Effector CD4-positive, alpha-beta T cell (primary cell): ENCODE data around the gene HOXC10.

Source experiments
- DNase-seq: peaks from one replicate; pipeline ENCODE4 v3.0.0-alpha.2; 2020

HOXC10 gene

DNA sequence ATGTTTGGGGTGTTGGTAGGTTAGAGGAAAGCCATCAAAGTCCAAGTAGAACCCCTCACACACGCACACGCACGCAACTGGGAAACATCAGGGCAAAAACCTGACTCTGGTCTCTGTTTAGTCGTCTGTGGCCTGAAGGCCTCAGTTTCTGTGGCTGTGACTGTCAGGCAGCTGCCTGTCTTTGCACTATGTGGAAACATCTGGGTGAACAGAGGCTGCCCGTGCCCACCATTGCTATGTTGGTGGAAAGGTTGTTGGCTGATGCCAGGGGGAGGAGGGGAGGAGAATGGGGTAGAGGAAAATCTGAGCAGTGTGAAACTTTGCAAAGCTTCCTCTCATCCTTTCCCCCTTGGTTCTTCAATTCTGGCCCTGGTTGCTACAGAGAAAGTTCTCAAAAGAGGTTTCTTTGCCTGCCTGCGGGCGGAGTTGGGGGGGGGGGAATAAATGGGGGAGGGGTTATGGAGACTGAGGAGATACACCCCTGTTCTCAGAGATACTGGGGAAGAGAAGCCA, 7.5 kb downstream of the HOXC10 start:
- DNase-seq: no peak

DNA sequence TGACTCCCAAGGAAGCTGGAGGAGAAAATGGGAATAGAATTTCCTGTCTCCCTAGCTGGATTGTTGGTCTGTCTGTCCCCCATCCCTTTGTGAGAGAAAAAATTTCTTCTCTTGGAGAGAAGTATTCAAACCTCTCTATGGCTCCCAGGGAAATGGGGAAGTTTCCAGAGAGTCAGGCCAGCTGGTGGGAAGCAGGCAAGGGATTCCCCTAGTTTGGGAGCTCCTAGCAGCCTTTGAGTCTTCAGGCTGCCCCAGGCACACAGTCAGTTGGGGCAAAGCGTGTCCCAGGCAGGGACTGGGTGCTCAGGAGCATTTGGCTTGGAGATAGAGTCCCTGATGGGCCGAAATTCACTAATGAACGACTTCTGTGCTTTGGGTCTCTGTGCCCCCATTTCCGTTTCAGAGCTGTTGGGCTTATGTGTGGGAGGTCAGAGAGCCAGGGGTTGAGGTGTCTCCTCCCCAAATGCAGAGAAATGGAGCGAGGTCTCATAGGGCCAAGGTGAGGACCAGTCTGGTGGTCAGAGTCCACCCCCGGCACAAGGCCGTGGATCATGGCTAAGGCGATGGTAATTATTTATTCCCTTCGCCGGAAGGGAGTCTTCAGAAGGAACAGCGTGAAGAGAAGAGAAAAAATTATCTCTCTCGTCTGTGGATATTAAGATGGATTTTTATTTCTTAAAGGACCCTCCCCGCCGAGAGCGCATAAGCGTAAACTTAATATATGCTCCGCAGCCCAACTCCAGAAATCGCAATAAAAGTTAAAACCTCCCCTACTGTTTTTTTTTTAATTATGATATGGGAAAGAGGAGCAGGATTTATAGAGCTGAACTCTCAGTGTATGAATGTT, 8.4 kb downstream of the HOXC10 start:
- no peak for DNase-seq

DNA sequence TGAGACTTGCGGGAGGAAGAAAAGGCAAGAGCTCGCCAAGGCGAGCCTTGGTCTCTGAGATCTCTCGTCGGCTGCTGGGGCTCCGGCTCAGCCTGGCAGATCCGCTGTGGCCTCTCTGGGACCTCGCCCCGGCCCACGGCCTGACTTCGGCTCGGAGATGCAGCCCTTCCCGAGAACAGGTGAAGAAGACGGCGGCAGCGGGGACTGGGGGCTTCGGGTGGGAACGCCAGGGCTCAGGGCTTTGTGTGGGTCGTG, 9.0 kb downstream of the HOXC10 start:
- DNase-seq: no peak

DNA sequence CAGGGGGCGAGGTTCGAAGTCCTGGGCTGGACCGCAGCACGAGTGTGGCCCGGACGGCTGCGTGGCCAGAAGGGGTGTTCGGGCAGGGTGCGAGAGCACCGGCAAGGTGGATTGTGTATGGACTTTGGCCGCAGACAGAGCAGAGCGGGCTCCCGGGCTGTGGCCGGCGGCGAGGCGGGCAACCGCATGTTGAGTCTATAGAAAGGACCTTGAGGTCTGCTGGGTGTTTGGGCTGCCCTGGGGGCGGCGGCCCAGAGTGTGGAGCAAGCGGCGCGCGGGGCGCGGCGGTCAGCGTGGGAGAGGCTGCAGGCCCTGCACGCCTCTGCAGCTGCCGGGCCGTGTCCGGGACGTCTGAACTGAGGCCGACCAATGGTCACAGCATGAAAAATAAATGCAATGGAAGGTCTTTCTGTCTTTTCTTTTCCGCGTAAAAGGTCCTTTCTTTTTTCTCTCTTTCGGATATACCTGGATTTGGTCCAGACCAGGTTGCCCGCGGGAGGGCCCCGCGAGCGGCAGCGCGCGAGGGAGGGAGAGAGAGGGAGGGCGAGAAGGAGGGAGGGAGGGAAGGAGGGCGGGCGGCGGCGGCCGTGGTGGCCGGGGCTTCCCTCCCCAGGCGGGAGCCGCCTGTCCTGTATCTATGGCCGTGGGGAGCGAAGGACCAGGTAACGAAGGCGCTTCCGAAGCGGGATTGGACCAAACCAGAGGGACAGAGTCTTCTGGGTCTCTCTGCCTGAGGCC, 9.5 kb downstream of the HOXC10 start:
- DNase-seq: no peak

DNA sequence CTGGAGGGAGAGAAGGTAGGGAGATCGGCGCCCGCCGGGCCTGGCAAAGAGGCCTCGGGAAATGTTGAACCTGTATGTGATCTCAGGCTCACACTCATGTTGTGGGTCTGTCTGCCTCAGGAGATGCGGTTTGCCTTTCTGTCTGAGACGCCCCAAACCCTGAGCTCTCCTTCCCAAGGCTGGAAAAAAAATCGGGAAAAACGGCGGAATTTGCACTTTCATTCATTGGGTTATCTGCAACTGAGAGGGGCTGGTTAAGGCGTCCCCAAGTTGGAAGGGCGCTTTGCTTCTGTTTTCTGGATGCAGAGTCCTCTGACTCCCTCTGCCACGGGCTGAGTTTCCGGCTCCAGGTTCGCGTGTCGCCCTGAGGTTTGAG, 10.0 kb downstream of the HOXC10 start:
- DNase-seq: no peak

DNA sequence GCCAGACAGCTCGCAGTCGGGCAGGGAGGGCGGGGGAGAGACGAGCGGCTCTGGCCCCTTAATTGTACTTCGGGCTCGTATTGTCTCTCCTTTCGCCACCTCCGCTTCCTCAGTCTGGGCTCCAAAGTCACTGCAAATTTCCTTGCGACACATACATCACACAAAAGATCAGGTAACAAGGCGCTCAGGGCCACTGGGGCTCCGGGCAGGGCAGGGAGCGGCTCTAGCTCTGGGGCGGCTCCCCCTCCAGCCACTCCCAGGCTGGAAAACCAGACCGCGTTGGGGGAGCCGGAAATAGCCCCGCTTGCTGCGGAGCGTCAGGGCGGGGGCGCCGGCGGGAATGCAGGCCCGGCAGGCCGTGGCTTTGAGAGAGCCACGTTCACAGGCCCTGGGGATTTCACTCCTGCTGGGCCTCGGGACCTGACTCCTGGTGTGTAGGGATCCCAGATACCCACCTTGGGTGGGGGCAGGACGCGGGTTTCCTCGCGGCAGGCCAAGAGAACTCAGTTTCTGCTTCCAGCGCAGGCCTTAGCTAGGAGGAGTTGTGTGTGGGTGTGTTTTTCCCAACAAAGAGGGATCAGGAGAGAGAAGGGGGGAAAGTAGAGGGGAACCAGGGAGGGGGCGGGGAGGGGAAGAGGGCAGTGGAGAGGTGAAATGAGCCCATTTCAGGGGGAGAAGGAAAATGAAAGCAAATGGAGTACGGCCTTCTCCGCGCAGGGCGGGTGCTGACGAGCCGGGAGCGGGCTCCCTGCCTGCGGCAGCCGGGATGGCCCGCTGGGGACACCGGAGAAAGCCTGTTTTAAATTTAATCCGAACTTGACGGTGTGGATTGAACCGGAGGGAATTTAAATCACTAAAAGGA, 10.7 kb downstream of the HOXC10 start:
- no peak for DNase-seq

DNA sequence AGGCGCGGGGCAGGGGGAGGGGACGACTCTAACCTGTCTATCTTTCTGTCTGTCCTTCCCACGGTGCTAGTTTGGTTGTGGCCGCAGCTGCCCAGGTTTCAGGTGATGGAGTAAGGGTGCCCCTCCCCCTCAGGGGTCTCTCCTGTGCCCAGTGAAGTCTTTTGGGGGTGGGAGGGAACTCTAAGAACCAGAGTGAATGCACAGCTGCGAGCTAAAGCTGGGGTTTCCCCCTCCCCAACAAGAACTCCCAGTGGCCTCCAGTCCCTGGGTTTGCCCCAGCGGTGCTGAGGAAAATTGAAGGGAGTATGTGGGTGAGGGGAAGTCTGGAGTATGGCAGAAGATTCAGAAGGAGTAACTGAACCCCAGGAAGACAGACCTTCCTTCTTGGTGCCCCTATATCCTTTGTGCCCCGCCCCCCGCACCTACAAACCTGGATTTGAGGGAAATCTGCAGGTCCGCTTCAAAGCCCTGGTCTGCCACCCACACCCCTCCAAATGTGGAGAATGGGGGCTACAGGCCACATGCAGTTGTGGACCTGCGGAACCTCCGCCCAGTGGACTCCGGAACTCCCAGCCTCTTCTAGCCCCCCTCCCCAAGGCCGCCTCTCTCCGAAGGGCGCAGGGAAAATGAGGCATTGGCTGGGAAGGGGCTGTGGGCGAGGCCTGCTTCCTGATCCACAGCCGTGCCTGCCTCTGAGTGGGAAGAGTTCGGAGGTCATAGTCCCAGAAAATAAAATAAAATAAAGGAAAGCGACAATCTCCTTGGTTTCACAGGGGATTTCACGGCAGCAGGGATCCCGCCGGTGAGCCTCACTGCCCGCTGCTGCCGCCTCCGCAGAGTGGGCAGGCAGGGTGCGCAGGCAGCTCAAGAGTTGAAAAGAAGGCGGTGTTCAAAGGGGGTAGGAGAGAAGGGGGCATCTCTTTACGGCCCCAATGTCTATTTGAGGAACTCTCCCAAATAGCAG, 11.6 kb downstream of the HOXC10 start:
- no peak for DNase-seq

DNA sequence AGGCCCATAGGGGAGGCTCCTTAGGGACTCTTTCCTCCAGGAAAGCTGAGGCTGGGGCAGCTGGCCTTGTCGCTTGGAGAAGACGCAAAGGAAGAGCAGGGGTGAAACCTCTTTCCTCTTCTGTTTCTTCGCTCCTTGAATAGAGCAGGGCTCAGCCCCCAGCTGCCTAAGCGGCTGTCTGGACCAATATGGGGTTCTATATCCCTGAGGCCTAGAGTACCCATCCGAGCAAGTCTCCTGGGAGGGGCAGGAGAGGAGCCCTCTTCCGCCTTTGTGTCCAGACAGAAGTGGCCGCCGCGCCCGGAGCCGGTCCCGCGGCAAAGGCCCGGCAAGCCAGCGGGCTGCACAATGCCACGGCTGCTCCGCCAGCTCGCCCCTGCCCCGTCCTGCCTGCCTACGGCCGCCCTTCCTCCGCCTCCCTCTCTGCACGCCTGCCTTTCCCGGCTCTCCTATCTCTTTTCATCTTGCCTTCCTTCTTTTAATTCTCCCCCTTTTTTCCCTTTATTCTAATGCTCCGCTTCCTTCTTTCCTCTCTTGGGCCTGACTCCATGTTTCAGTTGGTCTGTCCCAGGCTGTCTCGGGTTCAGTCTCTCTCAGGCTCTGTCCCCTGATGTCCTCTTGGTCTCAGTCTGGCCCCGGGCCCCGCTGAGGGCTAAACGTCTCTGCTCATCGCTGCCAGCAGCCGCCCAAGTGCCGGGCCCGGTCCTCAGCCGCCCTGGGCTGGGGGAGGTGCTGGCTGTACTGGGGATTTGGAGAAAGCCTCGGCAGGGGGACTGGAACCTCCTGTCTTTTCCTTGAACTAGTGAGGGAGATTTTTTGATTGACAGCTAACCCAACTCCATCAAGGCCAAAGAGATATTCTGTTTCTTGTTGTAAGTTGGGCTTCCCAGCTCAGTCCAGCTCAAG, 12.5 kb downstream of the HOXC10 start:
- no peak for DNase-seq

DNA sequence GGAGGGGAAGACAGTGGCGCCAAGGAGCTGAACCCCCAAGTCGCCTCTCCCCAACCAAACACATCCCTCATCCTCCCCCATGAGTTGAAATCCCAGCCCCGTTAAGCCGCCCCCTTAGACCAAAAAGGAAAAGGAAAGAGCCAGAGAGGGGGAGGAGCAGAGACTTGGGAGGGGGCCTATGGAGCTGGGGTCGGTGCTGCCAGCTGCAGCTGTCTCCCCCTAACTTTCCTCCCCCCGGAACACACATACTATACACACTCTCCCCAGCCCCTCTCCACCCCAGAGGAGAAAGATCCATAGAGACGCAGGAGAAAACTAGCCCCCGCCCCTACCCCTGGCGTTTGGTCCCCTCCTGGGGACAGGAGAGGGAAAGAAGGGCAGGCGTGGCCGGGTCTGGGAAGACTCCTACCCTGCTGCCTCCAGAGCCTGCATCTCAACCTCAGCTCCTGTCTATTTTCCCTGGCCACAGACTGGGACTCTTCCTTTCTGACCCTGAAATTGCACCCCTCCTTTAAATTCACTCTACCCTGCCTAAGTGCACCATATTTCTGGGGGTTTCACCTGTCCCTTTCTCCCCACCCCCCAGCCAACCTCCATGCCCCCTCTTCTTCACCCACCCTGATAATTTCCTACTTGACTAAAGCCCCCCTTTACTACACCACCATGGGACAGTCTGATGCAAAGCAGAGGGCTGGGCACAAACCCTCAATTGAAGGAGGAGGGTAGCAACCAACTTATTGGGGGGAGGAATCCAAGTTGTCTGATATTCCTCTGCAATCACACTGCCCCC, 13.4 kb downstream of the HOXC10 start:
- no peak for DNase-seq

DNA sequence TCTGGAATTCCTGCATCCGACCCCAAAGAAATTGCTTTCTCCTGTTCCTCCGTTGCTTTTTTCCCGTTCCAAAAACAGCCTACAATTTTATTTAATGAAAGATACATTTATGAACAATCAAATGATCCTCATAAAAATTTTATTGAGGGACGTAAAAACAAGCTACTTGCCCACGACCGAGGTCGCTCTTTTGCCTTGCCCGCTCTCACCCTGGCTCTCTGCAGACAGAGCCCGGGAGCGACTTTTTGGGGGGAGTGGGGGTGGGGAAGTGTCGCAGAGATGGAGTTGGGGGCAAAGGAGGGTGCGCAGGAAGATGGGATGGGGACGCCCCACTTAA, 13.9 kb downstream of the HOXC10 start:
- no peak for DNase-seq

DNA sequence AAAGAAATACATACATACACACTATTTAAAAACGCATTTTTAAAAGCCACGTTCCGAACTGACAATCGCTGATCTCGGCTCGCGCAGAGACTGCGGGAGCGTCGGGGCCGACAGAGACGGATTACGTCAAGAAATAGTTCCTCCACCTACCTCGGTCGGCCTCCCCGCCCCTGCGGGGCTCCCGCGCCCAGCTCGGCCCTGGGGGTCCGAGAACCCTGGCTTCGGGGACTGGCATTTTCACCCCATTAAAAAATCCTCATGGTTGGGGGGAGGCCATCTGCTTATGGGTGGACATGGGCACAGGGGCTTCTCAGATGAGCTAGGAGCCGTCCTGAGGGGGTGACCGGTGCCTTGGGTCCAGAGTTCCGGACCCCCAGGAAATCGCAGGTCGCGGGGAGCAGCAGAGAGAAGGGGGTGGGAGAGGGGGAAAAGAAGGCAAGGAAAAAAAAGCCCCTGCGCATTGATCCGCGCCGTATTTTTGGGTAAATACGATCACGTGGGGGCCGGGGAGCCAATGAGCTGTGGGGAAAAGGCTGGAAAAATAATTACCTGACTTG, 14.7 kb downstream of the HOXC10 start:
- no peak for DNase-seq

DNA sequence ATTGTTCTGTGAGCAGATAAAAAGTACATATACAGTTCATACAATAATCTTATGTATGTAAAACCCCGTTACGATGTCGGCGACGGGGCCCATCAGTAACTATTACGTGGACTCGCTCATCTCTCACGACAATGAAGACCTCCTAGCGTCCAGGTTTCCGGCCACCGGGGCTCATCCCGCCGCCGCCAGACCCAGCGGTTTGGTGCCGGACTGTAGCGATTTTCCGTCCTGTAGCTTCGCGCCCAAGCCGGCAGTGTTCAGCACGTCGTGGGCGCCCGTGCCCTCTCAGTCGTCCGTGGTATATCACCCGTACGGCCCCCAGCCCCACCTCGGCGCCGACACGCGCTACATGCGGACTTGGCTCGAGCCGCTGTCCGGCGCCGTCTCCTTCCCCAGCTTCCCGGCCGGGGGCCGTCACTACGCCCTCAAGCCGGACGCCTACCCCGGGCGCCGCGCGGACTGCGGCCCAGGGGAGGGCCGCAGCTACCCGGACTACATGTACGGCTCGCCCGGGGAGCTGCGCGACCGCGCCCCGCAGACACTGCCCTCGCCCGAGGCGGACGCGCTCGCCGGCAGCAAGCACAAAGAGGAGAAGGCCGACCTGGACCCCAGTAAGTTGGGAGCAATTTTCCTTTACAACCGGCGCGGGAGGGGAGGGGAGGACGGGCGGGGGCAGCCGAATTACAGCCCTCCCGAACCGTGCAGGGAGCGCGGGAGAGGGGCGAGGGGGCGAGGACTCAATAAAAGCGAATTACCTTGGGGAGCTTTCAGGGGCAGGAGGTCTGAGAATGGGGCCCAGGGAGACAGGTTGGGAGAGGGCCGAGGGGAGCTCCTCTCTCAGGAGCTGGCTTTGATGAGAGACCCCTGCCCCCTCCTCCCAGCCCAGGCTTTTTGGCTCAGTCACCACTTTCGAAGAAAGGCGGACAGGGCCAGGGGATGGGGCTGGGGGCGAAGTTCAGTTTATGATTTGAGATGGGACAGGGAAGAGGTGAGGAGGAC, 15.5 kb downstream of the HOXC10 start, which contains the start of gene HOXC9:
TSS of gene HOXC9 (plus strand) at position 46 of the 999 bp plus-strand sequence. CDS start at position 74, 28 bp downstream.
- DNase-seq: no peak

DNA sequence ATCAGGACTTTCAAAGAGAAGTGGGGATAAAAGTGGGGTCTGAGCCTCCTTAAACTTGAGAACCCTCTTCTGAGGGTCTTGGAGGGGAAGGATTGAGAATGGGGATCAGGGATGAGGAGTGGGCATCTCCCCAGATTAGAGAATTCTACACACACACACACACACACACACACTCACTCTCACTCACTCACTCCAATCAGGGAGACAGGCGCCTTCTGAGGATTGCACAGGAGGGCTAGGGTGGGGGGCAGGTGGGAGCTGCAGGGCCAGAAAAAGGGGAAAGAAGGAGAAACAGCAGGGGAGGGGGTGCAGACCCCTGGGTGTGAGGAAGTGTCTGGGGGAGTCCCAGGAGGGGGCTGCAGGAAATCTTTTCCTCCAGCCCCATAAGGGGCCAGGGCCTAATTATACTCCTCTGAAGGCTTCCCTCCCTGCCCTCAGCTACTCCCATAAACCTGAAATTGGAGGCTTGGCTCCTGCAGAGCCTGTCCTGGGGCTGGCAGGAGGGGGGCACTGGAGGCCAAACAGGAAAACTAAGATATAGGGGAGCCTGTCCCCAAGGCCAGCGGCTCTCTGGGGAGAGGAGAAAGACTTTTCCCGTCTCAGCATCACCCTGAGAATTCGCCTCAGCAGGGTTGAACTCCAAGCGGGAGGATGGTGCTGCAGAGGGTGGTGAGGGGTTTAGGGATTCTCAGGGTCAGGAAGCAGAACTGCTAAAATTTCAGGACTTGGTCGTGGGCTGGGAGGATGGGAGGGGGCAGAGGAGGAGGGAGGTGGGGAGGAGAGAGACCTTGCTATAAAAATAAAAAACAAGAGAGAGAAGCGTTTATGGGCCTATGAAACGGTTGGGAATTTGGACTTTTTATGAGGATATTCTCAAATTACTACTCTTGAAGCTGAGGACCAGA, 16.6 kb downstream of the HOXC10 start:
- no peak for DNase-seq

DNA sequence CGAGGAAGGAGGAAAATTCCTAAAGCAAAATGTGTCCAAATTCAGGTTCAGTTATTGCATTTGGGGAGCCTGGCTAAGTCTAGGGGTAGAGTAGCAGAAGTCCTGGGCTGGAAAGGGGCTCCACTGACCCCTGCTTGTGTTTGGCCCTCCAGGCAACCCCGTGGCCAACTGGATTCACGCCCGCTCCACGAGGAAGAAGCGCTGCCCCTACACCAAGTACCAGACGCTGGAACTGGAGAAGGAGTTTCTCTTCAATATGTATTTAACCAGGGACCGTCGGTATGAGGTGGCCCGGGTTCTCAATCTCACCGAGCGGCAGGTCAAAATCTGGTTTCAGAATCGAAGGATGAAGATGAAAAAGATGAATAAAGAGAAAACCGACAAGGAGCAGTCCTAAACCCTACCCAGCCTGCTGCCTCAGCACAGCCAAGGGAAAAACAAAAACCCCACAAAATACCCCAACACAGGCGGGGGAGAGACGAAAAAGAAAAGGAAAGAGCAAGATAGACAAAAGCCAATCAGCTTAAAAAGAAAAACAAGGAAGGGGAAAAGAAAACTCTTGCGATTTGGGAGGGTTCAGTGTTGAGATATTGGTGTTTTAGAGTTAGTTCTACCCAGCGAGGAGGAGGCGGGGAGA, 17.4 kb downstream of the HOXC10 start:
- DNase-seq: no peak

DNA sequence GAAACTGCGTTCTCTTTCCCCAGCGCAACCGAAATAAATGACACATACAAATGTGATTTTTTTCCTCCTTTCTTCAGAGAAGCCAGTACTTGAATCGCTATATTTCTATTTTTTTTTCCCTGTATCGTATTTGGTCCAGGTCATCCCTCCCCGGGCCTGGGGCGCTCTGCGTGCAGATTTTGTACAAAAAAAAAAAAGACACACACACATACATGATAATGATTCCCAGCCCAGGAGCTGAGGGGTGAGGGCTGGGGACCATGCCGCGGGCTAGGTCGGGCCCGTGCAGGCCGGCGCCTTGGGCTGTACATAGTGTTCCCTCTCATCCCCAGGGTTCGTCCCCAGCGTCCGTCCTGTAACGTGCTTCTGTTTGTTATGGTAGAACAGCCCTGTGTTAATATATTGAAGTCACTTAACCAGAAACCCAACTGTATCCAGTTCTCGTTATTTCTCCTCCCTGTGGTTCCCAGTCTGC, 18.0 kb downstream of the HOXC10 start:
- no peak for DNase-seq

DNA sequence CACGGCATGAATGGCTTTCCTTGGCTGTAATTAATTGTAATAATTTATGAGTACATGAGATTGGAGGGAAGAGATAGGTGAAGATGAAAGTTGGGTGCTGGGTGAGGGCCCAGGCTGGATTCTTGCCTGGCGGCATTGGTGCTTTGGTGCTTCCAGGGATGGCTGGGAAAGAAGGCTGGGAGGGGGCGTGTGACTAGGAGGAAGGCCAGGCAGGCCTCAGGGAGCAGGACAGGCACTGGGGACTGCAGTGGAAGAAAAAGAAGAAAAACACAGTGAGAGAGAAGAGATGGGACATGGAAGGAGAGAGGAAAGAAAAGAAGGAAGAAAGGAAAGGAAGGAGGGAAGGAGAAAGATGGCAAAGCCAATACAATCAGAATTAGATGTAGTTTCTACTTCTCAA, 18.7 kb downstream of the HOXC10 start:
- no peak for DNase-seq
